Measurements from ENCODE around the gene SEC16A. TPM values are rescaled to one million over a fixed set of nuclear protein-coding genes. Genes with fewer than 3 reads are reported as not detected.
"Not testable (repeated sequence)": the region's sequence is repeated elsewhere in the genome, so short reads cannot be mapped to it uniquely, and the experiment has no call there.

SEC16A gene
- total RNA-seq, 1 donor from 2014 or later: 102 TPM

GRCh38 chr9:136441191-136441680 is 41.6 kb downstream of the SEC16A start:
- no peak for DNase-seq (ENCODE audit: low spot score)

DNA sequence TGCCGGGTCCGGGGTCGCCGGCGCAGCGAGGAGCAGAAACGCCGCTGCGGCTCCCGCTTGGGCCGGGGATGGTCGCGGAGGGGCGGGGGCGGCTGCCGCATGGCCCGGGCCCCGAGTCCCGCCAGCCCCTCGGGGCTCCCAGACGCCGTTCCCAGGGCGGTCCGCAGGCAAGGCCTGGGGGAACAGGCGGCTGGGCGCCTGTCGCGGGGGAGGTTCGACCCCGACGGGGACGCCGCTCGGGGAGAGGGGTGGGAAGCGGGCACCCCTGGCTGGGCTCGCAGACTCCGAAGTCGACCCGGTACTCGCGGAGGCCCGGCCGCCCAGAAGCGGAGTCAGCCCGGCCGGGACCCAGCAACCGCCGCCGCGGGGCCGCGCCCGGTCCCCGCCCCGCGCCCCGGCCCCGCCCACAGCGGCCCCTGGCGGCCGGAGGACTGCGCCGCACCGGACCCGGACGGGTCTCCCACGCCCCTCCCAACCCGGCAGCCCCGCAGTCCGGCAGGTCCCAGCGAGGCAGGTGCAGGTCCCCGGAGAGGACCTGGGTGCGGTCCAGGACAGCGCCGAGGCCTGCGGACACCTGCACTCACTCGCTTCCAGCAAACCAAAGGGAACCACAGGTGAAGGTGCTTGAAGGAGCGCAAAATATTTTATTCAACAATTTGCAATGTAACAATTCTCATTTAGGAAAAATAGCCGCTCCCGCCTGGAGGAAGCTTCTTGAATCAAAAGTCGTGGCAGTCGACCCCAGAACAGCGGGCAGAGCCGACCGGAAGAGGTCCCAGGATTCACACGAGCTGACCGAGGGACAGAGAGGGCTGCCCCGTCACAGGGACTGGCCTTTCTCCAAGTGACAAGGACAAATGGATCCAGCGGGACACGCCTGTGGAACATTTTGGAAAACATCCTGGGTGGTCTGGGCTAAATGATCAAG is 43.1 kb downstream of the SEC16A start, which contains the start of gene INPP5E:
Gene INPP5E (minus strand): TSS at position 365 of the 928 bp plus-strand sequence. CDS start 426 bp downstream, outside the sequence.
- DNase-seq (ENCODE audit: low spot score): peak; percentile 66

GRCh38 chr9:136438548-136439480 is 44.0 kb downstream of the SEC16A start:
- DNase-seq (ENCODE audit: low spot score): no peak

DNA sequence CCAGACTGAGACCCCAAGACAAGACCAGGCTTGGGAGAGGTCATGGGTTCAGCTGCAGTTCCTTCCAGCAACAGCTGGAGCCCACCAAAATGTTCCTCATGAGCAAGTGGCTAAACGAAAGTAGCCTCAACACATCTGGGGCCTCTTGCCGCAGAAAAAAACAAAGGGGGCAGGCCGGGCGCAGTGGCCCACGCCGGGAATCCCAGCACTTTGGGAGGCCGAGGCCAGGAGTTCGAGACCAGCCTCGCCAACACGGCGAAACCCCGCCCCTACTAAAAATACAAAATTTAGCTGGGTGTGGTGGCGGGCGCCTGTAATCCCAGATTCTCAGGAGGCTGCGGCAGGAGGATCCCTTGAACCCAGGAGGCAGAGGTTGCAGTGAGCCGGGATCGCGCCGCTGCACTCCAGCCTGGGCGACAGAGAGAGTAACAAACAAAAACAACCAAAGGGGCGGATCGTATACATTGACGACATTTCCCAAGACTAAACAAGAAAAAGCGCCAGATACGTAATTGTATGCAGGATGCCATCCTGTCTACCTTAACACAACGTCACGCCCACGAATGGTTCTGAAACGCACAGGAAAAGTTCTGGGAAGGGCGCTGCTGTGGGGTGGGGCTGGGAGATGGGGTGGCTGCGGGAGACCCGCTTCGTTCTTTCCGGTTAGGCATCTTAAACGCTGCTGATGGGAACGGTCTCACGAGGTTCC is 44.8 kb downstream of the SEC16A start:
- no peak for DNase-seq (ENCODE audit: low spot score)

GRCh38 chr9:136437430-136437829 is 45.4 kb downstream of the SEC16A start:
- no peak for DNase-seq (ENCODE audit: low spot score)

DNA sequence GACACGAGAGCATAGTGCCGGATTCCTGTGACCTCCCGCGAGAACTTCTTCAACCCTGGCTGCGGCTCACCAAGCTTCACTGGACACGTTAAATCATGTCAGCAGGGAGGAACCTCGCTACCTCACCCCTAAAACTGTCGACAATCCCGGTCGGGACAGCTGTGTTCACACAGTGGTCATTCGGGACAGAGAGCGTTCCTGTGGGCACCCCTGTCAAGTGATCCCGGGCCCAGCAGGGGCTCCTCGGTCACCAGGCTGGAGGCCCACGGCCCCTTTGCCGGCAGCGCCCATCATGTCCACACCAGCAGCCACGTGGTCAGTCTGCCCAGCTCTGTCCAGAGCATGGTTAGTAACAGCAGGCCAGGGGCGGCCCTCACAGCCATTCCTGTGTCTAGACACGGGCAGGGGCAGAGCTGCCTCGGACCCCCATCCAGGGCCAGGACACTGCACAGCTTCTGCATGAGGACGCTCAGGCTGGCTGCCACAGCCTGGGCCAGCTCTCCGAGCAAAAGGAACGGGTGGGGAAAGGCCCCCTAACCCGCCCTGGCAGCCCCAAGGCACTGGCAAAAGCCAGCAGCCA is 46.7 kb downstream of the SEC16A start:
- no peak for DNase-seq (ENCODE audit: low spot score)

- no peak for DNase-seq (ENCODE audit: low spot score)
These were observed 48.2 kb downstream of the SEC16A start for GRCh38 chr9:136434580-136435169.

- no peak for DNase-seq (ENCODE audit: low spot score)
These were observed 48.8 kb downstream of the SEC16A start for GRCh38 chr9:136433849-136434579.

GRCh38 chr9:136433043-136433715 is 49.7 kb downstream of the SEC16A start:
- DNase-seq (ENCODE audit: low spot score): no peak

DNA sequence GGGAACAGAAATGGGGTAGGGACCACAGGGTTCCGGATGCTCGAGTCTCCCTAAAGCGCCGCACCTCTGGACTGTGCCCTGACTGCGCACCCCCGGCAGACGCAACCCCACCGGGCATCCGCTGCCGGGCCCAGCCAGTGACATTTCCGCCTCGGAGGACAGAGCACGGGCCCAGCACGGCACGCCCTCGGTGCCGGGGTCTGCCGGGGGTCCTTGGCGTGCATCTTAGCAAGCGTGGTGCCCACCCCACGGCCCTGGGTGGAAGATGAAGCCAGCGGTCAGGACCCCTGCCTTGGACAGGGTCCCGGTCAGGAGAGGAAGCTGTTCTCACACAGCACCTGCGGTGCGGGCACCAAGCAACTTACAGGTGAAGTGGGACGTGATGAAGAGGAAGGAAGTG is 50.2 kb downstream of the SEC16A start:
- no peak for DNase-seq (ENCODE audit: low spot score)

GRCh38 chr9:136431782-136432350 is 51.0 kb downstream of the SEC16A start:
- no peak for DNase-seq (ENCODE audit: low spot score)

DNA sequence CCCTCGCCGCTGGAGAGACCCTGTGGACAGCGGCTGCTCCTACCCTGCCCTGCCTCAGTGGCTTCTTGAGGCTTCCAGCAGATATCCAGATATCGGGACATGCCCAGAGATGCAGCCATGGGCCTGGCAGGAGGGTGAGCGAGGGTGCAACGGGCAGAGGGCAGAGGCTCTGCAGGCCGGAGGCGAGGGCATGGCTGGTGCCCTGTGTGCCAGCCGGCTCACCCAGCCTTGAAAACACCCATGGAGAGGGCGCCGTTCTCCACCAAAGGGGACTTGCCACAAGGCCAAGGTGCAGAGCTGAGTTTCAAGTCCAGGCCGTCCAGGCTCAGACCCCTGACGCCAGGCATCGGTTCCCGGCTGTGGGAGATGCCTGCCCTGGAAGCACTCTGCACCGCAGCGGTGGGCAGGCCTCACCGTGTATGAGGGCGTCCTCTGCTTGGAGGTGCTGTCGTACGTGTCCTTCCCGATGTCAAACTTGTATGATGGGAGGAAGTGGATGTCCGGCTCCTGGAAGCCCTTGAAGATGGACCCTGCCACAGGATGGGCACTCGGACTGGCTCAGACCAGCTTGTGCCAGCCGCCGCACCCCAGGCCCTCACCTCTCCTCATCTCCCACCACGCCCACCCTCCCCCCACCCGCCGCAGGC is 52.1 kb downstream of the SEC16A start:
- DNase-seq (ENCODE audit: low spot score): no peak

DNA sequence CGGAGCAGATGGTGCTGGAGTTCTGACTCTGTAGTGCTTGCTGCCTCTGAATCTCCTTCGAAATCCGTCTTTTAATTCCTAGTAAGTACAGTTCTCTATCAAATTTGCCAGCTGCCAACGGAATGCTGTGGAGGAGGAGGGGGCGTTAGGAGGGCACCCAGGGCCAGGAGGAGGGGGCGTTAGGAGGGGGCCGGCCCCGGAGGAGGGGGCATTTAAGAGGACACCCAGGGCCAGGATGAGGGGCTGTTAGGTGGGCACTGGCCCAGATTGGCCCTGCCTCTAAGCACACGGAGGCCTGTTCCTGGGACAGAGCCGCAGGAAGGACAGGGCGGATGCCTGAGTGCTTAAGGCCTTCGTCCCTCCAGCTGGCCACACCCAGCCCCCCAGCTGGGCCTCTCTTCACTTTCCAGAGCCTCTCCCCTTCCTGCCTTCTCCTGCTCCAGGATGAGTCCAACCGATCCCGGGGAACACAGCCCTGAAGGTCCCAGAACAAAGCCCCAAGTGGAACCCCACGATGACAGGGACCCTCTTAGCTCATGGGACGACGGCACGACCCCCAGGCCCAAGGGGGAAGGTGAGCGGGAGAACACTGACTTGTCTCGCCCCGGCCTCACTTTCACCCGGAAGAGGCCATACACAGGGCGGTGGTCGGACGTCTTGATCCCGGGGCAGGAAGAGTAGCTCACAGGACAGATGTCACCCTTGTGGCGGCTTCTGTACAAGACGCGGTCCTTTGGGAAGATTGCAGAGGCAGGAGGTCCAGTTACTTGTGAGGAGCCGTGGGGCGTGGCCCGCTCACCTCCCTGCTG is 53.0 kb downstream of the SEC16A start:
- DNase-seq (ENCODE audit: low spot score): no peak

GRCh38 chr9:136429075-136429628 is 53.7 kb downstream of the SEC16A start:
- no peak for DNase-seq (ENCODE audit: low spot score)

GRCh38 chr9:136426787-136427186 is 56.1 kb downstream of the SEC16A start:
- DNase-seq (ENCODE audit: low spot score): no peak

GRCh38 chr9:136425367-136425766 is 57.5 kb downstream of the SEC16A start:
- not testable (repeated sequence) for DNase-seq (ENCODE audit: low spot score)

- no peak for DNase-seq (ENCODE audit: low spot score)
These were observed 58.0 kb downstream of the SEC16A start for GRCh38 chr9:136424750-136425362.

All from ureter (tissue), 1 donor.